ENCODE measurements around the gene C2orf78.

DNA sequence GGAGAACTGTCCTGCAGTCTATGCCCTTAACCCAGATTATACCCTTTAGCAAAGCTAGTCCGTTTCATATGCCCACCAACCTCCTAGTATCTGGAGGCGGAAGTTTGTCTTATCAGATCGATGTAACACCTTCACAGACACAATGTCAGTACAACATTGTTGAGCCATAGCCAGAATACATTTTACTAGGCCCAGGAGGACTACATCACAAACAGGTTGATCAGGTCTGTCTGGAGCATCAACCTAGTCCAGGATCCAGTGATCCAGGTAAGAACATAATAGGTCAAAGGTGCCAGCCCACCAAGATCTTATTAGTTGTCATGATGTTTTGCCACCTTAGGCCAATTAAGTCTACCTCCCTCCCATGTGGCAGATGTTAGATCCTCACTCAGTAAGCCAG lies 44.9 kb upstream of the C2orf78 start:
- TF ChIP-seq, protein P1, sequence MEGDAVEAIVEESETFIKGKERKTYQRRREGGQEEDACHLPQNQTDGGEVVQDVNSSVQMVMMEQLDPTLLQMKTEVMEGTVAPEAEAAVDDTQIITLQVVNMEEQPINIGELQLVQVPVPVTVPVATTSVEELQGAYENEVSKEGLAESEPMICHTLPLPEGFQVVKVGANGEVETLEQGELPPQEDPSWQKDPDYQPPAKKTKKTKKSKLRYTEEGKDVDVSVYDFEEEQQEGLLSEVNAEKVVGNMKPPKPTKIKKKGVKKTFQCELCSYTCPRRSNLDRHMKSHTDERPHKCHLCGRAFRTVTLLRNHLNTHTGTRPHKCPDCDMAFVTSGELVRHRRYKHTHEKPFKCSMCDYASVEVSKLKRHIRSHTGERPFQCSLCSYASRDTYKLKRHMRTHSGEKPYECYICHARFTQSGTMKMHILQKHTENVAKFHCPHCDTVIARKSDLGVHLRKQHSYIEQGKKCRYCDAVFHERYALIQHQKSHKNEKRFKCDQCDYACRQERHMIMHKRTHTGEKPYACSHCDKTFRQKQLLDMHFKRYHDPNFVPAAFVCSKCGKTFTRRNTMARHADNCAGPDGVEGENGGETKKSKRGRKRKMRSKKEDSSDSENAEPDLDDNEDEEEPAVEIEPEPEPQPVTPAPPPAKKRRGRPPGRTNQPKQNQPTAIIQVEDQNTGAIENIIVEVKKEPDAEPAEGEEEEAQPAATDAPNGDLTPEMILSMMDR (IDR thresholded peaks at IDR 0.05; ENCODE audit: low read depth, low read length), result no peak
- TF ChIP-seq EZH2phosphoT487 (IDR thresholded peaks at IDR 0.05; ENCODE audit: low read depth), result no peak

All from OCI-LY3 (cell line).